ENCODE results near the gene SP4. TPM values are rescaled to one million over a fixed set of nuclear protein-coding genes. Genes with fewer than 3 reads are reported as not detected.
A peak's percentile ranks its signal among the peaks of the same experiment; 100 is the strongest.

SP4 gene
- polyA plus RNA-seq, 6 donors from 2014 or later, result 7.8 to 14.3 (median 10.5) TPM

GRCh38 chr7:21425290-21425689, 2.6 kb upstream of the SP4 start:
- Mint-ChIP-seq H3K4me1 (peaks cover 19 to 29% (median 23%) of the 10 kb centered on the region in 3 donors), H3K36me3 (peaks cover 5 to 6% of the 10 kb centered on the region in 2 donors), H3K4me3 (peak overlapping the region in 1 of 8 donors; percentile 41), H3K27me3 (no peaks in the 10 kb centered on the region), H3K9me3 (no peaks in the 10 kb centered on the region), H3K27ac (no peak overlapping the region)
- no peak for DNase-seq
- no peak for ATAC-seq (ENCODE audit: low read depth in 2 of 2)

- Mint-ChIP-seq H3K4me1 (peaks cover 27 to 39% (median 31%) of the 10 kb centered on the region in 3 donors), H3K27ac (peak overlapping the region in 5 of 6 donors; percentile 64 to 99 (median 76)), H3K9me3 (no peaks in the 10 kb centered on the region), H3K36me3 (peaks cover 5 to 8% of the 10 kb centered on the region in 2 donors), H3K4me3 (peak overlapping the region; percentile 99 to 100 (median 99)), H3K27me3 (no peaks in the 10 kb centered on the region)
- DNase-seq (no peak), ATAC-seq (ENCODE audit: low read depth in 2 of 2) (no peak)
Measured at GRCh38 chr7:21426286-21427181, 1.3 kb upstream of the SP4 start.

- H3K4me1 Mint-ChIP-seq, result peaks cover 31 to 45% (median 39%) of the 10 kb centered on the region in 3 donors
- H3K4me3 Mint-ChIP-seq, result peak overlapping the region; percentile 99 to 100 (median 99)
- H3K27me3 Mint-ChIP-seq, result no peaks in the 10 kb centered on the region
- ATAC-seq (ENCODE audit: low read depth in 2 of 2), result peak; percentile 72 to 73
- DNase-seq, result peak; percentile 100
- H3K36me3 Mint-ChIP-seq, result peaks cover 5 to 8% of the 10 kb centered on the region in 2 donors
- H3K27ac Mint-ChIP-seq, result peak overlapping the region; percentile 99 to 100 (median 99)
- no peaks in the 10 kb centered on the region for H3K9me3 Mint-ChIP-seq
Measured at GRCh38 chr7:21427182-21427870, 557 bp upstream of the SP4 start.

GRCh38 chr7:21428659-21428941, 717 bp downstream of the SP4 start:
- peaks cover 41 to 58% (median 52%) of the 10 kb centered on the region in 3 donors for H3K4me1 Mint-ChIP-seq

GRCh38 chr7:21429021-21429420, 1.1 kb downstream of the SP4 start:
- H3K27me3 Mint-ChIP-seq, result no peaks in the 10 kb centered on the region
- H3K4me3 Mint-ChIP-seq, result peak overlapping the region; percentile 98 to 100 (median 99)
- peak overlapping the region; percentile 16 to 99 (median 94) for H3K27ac Mint-ChIP-seq
- no peak for ATAC-seq (ENCODE audit: low read depth in 2 of 2)
- H3K4me1 Mint-ChIP-seq, result peaks cover 41 to 62% (median 56%) of the 10 kb centered on the region in 3 donors
- H3K36me3 Mint-ChIP-seq, result peaks cover 5 to 8% of the 10 kb centered on the region in 2 donors
- no peak for DNase-seq
- no peaks in the 10 kb centered on the region for H3K9me3 Mint-ChIP-seq

More at GRCh38 chr7:21428659-21428941, 717 bp downstream of the SP4 start:
- H3K36me3 Mint-ChIP-seq, result peaks cover 5 to 8% of the 10 kb centered on the region in 2 donors
- ATAC-seq (ENCODE audit: low read depth in 2 of 2) (no peak), DNase-seq (no peak)
- H3K9me3 Mint-ChIP-seq, result no peaks in the 10 kb centered on the region
- H3K27ac Mint-ChIP-seq, result peak overlapping the region; percentile 94 to 99 (median 96)
- no peaks in the 10 kb centered on the region for H3K27me3 Mint-ChIP-seq
- H3K4me3 Mint-ChIP-seq, result peak overlapping the region; percentile 98 to 100 (median 99)

- Mint-ChIP-seq H3K9me3 (no peaks in the 10 kb centered on the region), H3K27me3 (no peaks in the 10 kb centered on the region), H3K4me1 (peaks cover 44 to 68% (median 59%) of the 10 kb centered on the region in 3 donors), H3K4me3 (peak overlapping the region; percentile 75 to 100 (median 98)), H3K27ac (no peak overlapping the region), H3K36me3 (peaks cover 5 to 8% of the 10 kb centered on the region in 2 donors)
- DNase-seq (no peak), ATAC-seq (ENCODE audit: low read depth in 2 of 2) (no peak)
Measured at GRCh38 chr7:21429786-21430574, 2.1 kb downstream of the SP4 start.

- Mint-ChIP-seq H3K9me3 (no peaks in the 10 kb centered on the region), H3K36me3 (peaks cover 5 to 8% of the 10 kb centered on the region in 2 donors), H3K4me1 (peaks cover 44 to 70% (median 59%) of the 10 kb centered on the region in 3 donors), H3K27me3 (no peaks in the 10 kb centered on the region), H3K4me3 (peak overlapping the region; percentile 75 to 100 (median 98)), H3K27ac (no peak overlapping the region)
- ATAC-seq (ENCODE audit: low read depth in 2 of 2) (no peak), DNase-seq (no peak)
Measured at GRCh38 chr7:21430575-21430954, 2.7 kb downstream of the SP4 start.

GRCh38 chr7:21443149-21443841, 15.4 kb downstream of the SP4 start:
- no peak for DNase-seq
- Mint-ChIP-seq H3K27me3 (no peaks in the 10 kb centered on the region), H3K36me3 (peaks cover 41 to 46% of the 10 kb centered on the region in 2 donors), H3K4me3 (no peak overlapping the region), H3K4me1 (peaks cover 32 to 45% (median 43%) of the 10 kb centered on the region in 3 donors), H3K9me3 (no peaks in the 10 kb centered on the region), H3K27ac (peak overlapping the region in 2 of 6 donors; percentile 56 to 65)
- no peak for ATAC-seq (ENCODE audit: low read depth in 2 of 2)

GRCh38 chr7:21448974-21449373, 21.1 kb downstream of the SP4 start:
- H3K27ac Mint-ChIP-seq, result peak overlapping the region in 1 of 6 donors; percentile 11
- DNase-seq, result no peak
- ATAC-seq (ENCODE audit: low read depth in 2 of 2), result no peak
- H3K27me3 Mint-ChIP-seq, result no peaks in the 10 kb centered on the region
- H3K4me1 Mint-ChIP-seq, result peaks cover 21 to 41% (median 27%) of the 10 kb centered on the region in 3 donors
- H3K36me3 Mint-ChIP-seq, result peaks cover 31 to 36% of the 10 kb centered on the region in 2 donors
- H3K9me3 Mint-ChIP-seq, result peaks cover 4 to 11% (median 6%) of the 10 kb centered on the region in 7 donors
- H3K4me3 Mint-ChIP-seq, result peak overlapping the region in 1 of 8 donors; percentile 49

- DNase-seq (no peak), ATAC-seq (ENCODE audit: low read depth in 2 of 2) (no peak)
- no peak overlapping the region for H3K4me3 Mint-ChIP-seq
- peaks cover 32 to 38% of the 10 kb centered on the region in 2 donors for H3K36me3 Mint-ChIP-seq
- H3K27ac Mint-ChIP-seq, result peak overlapping the region in 1 of 6 donors; percentile 53
- peaks cover 4 to 17% (median 13%) of the 10 kb centered on the region in 7 donors for H3K9me3 Mint-ChIP-seq
- no peaks in the 10 kb centered on the region for H3K27me3 Mint-ChIP-seq
- peaks cover 21 to 35% (median 24%) of the 10 kb centered on the region in 3 donors for H3K4me1 Mint-ChIP-seq
Measured at GRCh38 chr7:21450076-21450475, 22.2 kb downstream of the SP4 start.

- H3K9me3 Mint-ChIP-seq, result peaks cover 4 to 17% (median 13%) of the 10 kb centered on the region in 7 donors
- no peak overlapping the region for H3K4me3 Mint-ChIP-seq
- peaks cover 36 to 37% of the 10 kb centered on the region in 2 donors for H3K36me3 Mint-ChIP-seq
- peak overlapping the region in 2 of 6 donors; percentile 7 to 69 for H3K27ac Mint-ChIP-seq
- ATAC-seq (ENCODE audit: low read depth in 2 of 2) (no peak), DNase-seq (no peak)
- no peaks in the 10 kb centered on the region for H3K27me3 Mint-ChIP-seq
- peaks cover 24 to 39% (median 24%) of the 10 kb centered on the region in 3 donors for H3K4me1 Mint-ChIP-seq
Measured at GRCh38 chr7:21450941-21451340, 23.1 kb downstream of the SP4 start.

GRCh38 chr7:21454182-21454581, 26.3 kb downstream of the SP4 start:
- Mint-ChIP-seq H3K27me3 (no peaks in the 10 kb centered on the region), H3K4me1 (peaks cover 15 to 33% (median 26%) of the 10 kb centered on the region in 3 donors), H3K4me3 (no peak overlapping the region), H3K36me3 (peaks cover 44 to 47% of the 10 kb centered on the region in 2 donors), H3K27ac (peak overlapping the region in 1 of 6 donors; percentile 78), H3K9me3 (peaks cover 4 to 19% (median 13%) of the 10 kb centered on the region in 7 donors)
- DNase-seq (no peak), ATAC-seq (ENCODE audit: low read depth in 2 of 2) (no peak)

Data from naive B cell (primary cell).